Endothelial cell of umbilical vein (primary cell): Measurements from ENCODE around the gene FBN3. TPM values are rescaled to one million over a fixed set of nuclear protein-coding genes. Genes with fewer than 3 reads are reported as not detected.

ENCODE experiments used
- BruUV-seq: library from RNA; stranded (reverse); fragments of 400-500 nt; replicated peaks from 2 replicates; lab custom pipeline; 2021; lab: Mats Ljungman, UMichigan
- CTCF ChIA-PET: fragments of 300-600, 350-600 bp; sonication (Branson Sonifier 250); formaldehyde crosslinking; loops from one replicate; lab custom pipeline; 2021; ENCODE audit warnings: antibody characterized with exemption, inconsistent platforms; lab: Charles Lee
- POLR2A ChIA-PET: fragments of 300-600, 350-600 bp; sonication (Branson Sonifier 250); formaldehyde crosslinking; loops from one replicate; lab custom pipeline; 2021; ENCODE audit warnings: antibody characterized with exemption, inconsistent platforms; lab: Charles Lee
- DNase-seq: peaks from one replicate; pipeline ENCODE4 v3.0.0-alpha.2; 2011; ENCODE audit warnings: low read depth, low spot score
- FAIRE-seq: peaks from 2 replicates; lab custom pipeline; 2011; peaks lifted over from hg19 to GRCh38; lab: Jason Lieb, UNC
- H2AFZ ChIP-seq: 2 replicates; pipeline ENCODE4 v1.6.0; 2012; ENCODE audit warnings: low read depth, low read length, control low read depth, inconsistent platforms
- H3K27ac ChIP-seq: 2 replicates; pipeline ENCODE4 v1.5.1; 2011; ENCODE audit warnings: low read depth, mild to moderate bottlenecking, control low read depth, low read length, moderate library complexity; ENCODE audit not compliant: insufficient read depth
- H3K27me3 ChIP-seq, 2 experiments: 2 replicates each; pipeline versions ENCODE4 v1.6.0 to v1.6.1; 2011; ENCODE audit warnings: low read length in 2 of 2, mixed read lengths in 1 of 2; ENCODE audit not compliant: control insufficient read depth in 2 of 2, insufficient read depth in 2 of 2
- H3K36me3 ChIP-seq, 2 experiments: 2 replicates in 1 of 2; 3 replicates in 1 of 2; pipeline ENCODE4 v1.5.1; 2011; ENCODE audit warnings: low read length in 2 of 2, mild to moderate bottlenecking in 1 of 2, moderate library complexity in 1 of 2; ENCODE audit not compliant: control insufficient read depth in 2 of 2, insufficient read depth in 2 of 2; ENCODE audit errors: extremely low read depth in 1 of 2
- H3K4me1 ChIP-seq: 3 replicates; pipeline ENCODE4 v1.5.1; 2011; ENCODE audit warnings: mild to moderate bottlenecking, low read length; ENCODE audit not compliant: control insufficient read depth, insufficient read depth; ENCODE audit errors: extremely low read depth
- H3K4me2 ChIP-seq: 2 replicates; pipeline ENCODE4 v1.6.1; 2011; ENCODE audit warnings: low read length, control low read depth, mixed read lengths; ENCODE audit not compliant: insufficient read depth
- H3K4me3 ChIP-seq, 3 experiments: fragments of 200-600 bp in 1 of 3; sonication (generic), shearing (Covaris generic) in 1 of 3; replicated peaks in 1 of 3; 2 replicates each; pipeline ENCODE4 v1.5.1; 2011 to 2016; ENCODE audit warnings: control low read depth in 3 of 3, low read length in 3 of 3, mild to moderate bottlenecking in 2 of 3, inconsistent platforms in 1 of 3, low read depth in 1 of 3, moderate library complexity in 1 of 3; ENCODE audit not compliant: insufficient read depth in 1 of 3
- H3K79me2 ChIP-seq: 2 replicates; pipeline ENCODE4 v1.6.0; 2012; ENCODE audit warnings: low read length, inconsistent platforms; ENCODE audit not compliant: control insufficient read depth, insufficient read depth
- H3K9ac ChIP-seq: replicated peaks from 2 replicates; pipeline ENCODE3; 2011; ENCODE audit warnings: low read length, control low read depth; ENCODE audit not compliant: insufficient read depth; ENCODE audit errors: extremely low read depth
- H3K9me1 ChIP-seq: replicated peaks from 3 replicates; pipeline ENCODE4 v1.6.0; 2011; ENCODE audit warnings: mild to moderate bottlenecking, low read length; ENCODE audit not compliant: control insufficient read depth, insufficient read depth; ENCODE audit errors: extremely low read depth
- H3K9me3 ChIP-seq: replicated peaks from 2 replicates; pipeline ENCODE4 v1.5.1; 2012; ENCODE audit warnings: low read length, inconsistent platforms; ENCODE audit not compliant: control insufficient read depth, insufficient read depth
- H4K20me1 ChIP-seq: replicated peaks from 2 replicates; pipeline ENCODE3; 2011; ENCODE audit warnings: mild to moderate bottlenecking, low read length; ENCODE audit not compliant: control insufficient read depth, insufficient read depth; ENCODE audit errors: extremely low read depth
- CTCF ChIP-seq, 2 donors: IDR thresholded peaks; 1 replicate in 1 of 2; 2 replicates in 1 of 2; pipeline ENCODE4 v1.5.1; 2011; ENCODE audit warnings: low read length in 2 of 2, mild to moderate bottlenecking in 2 of 2, moderate library complexity in 2 of 2, control low read depth in 1 of 2, inconsistent platforms in 1 of 2, low read depth in 1 of 2; ENCODE audit not compliant: insufficient read depth in 1 of 2; ENCODE audit errors: extremely low read depth in 1 of 2
- FOS ChIP-seq: IDR thresholded peaks from 2 replicates; pipeline ENCODE4 v1.6.1; 2011; ENCODE audit warnings: mild to moderate bottlenecking, low read length, moderate library complexity, borderline replicate concordance; ENCODE audit not compliant: insufficient read depth
- GATA2 ChIP-seq: IDR thresholded peaks from 2 replicates; pipeline ENCODE4 v1.7.0; 2011; ENCODE audit warnings: low read depth, mild to moderate bottlenecking, moderate library complexity, mixed read lengths, low read length; ENCODE audit not compliant: insufficient read length, insufficient read depth
- JUN ChIP-seq: IDR thresholded peaks from 2 replicates; pipeline ENCODE4 v1.6.1; 2011; ENCODE audit warnings: borderline replicate concordance, low read depth; ENCODE audit not compliant: insufficient read length, insufficient read depth
- MAX ChIP-seq: IDR thresholded peaks from 2 replicates; pipeline ENCODE4 v1.6.1; 2011; ENCODE audit not compliant: insufficient read depth, insufficient read length
- MYC ChIP-seq: IDR thresholded peaks from one replicate; pipeline ENCODE4 v1.6.1; 2011; ENCODE audit warnings: mild to moderate bottlenecking, low read depth, low read length
- POLR2A ChIP-seq: IDR thresholded peaks from 2 replicates; pipeline ENCODE4 v1.6.1; 2012; ENCODE audit warnings: low read depth, mild to moderate bottlenecking, control low read depth, low read length
- POLR2AphosphoS5 ChIP-seq: IDR thresholded peaks from 2 replicates; pipeline ENCODE4 v1.6.1; 2012; ENCODE audit warnings: low read depth, mild to moderate bottlenecking, control low read depth, low read length, moderate library complexity; ENCODE audit not compliant: insufficient read depth
- dilution Hi-C: fragments of 300-500 bp; cut with MboI; formaldehyde crosslinking; loops from one replicate; pipeline ENCODE4 v1.15.0; 2019; ENCODE audit warnings: low sequenced_read_pairs; ENCODE audit not compliant: extremely low pct_ligation_motif_present
- intact Hi-C: fragments of 100-400 bp; cut with micrococcal nuclease; formaldehyde crosslinking; loops from one replicate; pipeline ENCODE4 v1.10.0; 2022
- polyA plus RNA-seq, 4 experiments: library from polyadenylated mRNA; depleted of rRNA in 3 of 4; stranded (reverse) in 3 of 4; unstranded in 1 of 4; fragments of >200 nt; gene quantifications; 2 replicates each; pipeline versions ENCODE4 v1.2.1 to v1.2.3, GENCODE V29; 2011 to 2012; ENCODE audit warnings: missing spikeins in 1 of 4
- total RNA-seq: library from RNA; stranded (reverse); gene quantifications from 2 replicates; pipeline ENCODE4 v1.2.3, GENCODE V29; 2021

Gene FBN3
- total and polyA plus RNA-seq, 2 donors (not counting 3 experiments of a cell fraction or from before 2014, with no cell fraction given): not detected

GRCh38 chr19:8158411-8159074 is 9.2 kb upstream of the FBN3 start:
- FAIRE-seq: peak; percentile 78
- Histone ChIP-seq H3K9me1 (no peaks in the 10 kb centered on the region), H3K4me1 (peaks cover 3% of the 10 kb centered on the region), H3K36me3 (no peaks in the 10 kb centered on the region), H4K20me1 (no peaks in the 10 kb centered on the region), H3K27me3 (no peaks in the 10 kb centered on the region), H3K27ac (no peak overlapping the region), H3K4me3 (no peak overlapping the region), H2AFZ (no peak overlapping the region), H3K79me2 (no peaks in the 10 kb centered on the region), H3K4me2 (no peak overlapping the region), H3K9ac (no peak overlapping the region), H3K9me3 (no peaks in the 10 kb centered on the region)
- dilution Hi-C loops (no loop called here), intact Hi-C loops (loop anchor here (1.0 to 2.0 kb wide), 3 partner anchors 95 to 214 kb away; no protein-coding TSS in a partner anchor)
- no peak for TF ChIP-seq POLR2AphosphoS5
- no peak for TF ChIP-seq MAX
- peak; percentile 45 to 62 for TF ChIP-seq CTCF (IDR thresholded peaks at IDR 0.05; ENCODE audit: extremely low read depth in 1 of 2, insufficient read depth in 1 of 2, low read depth in 1 of 2, low read length in 2 of 2)
- TF ChIP-seq FOS: no peak
- TF ChIP-seq MYC: no peak
- TF ChIP-seq GATA2: no peak
- no peak for TF ChIP-seq POLR2A
- TF ChIP-seq JUN: no peak
- DNase-seq: peak; percentile 59
- no TSS peak for BruUV-seq
- CTCF ChIA-PET: interaction anchor here (0.6 to 2.3 kb wide), 36 partner anchors 9 to 242 kb away, joined by 3 to 117 read pairs (median 4); partner anchors contain the start of genes ELAVL1, SNAPC2 and TIMM44
- POLR2A ChIA-PET: interaction anchor here (0.6 kb wide), 3 partner anchors 91 to 384 kb away, joined by 3 to 6 read pairs (median 3); no protein-coding TSS in a partner anchor
